B cell (primary cell): Measurements from ENCODE around the gene CCDC9. TPM values are rescaled to one million over a fixed set of nuclear protein-coding genes. Genes with fewer than 3 reads are reported as not detected.

Source experiments
- ATAC-seq: fragments of 200-7000 bp; cut with Tn5 transposase; one replicate; pipeline ENCODE4 v1.10.0; 2021; ENCODE audit warnings: low read depth, mild to moderate bottlenecking, moderate number of reproducible peaks, moderate library complexity
- CTCF ChIA-PET: fragments of 350-600 bp; sonication (Branson Sonifier 250); formaldehyde crosslinking; loops from one replicate; lab custom pipeline; 2021; ENCODE audit warnings: antibody characterized with exemption, inconsistent platforms; lab: Charles Lee
- POLR2A ChIA-PET: fragments of 350-600 bp; sonication (Branson Sonifier 250); formaldehyde crosslinking; loops from one replicate; lab custom pipeline; 2021; ENCODE audit warnings: antibody characterized with exemption; lab: Charles Lee
- DNase-seq: peaks from one replicate; pipeline ENCODE4 v3.0.0; 2013
- H2AFZ ChIP-seq: 2 replicates; pipeline ENCODE4 v1.6.1; 2012; ENCODE audit warnings: mild to moderate bottlenecking, low read depth, low read length; ENCODE audit not compliant: insufficient read depth, poor library complexity, severe bottlenecking
- H3K27ac ChIP-seq, 2 donors: 1 replicate in 1 of 2; 2 replicates in 1 of 2; pipeline ENCODE4 v1.5.1; 2012 to 2013; ENCODE audit warnings: low read length in 2 of 2, mild to moderate bottlenecking in 2 of 2, moderate library complexity in 1 of 2
- H3K27me3 ChIP-seq, 4 experiments: fragments of 200-600 bp in 1 of 4; sonication (generic) in 1 of 4; replicated peaks in 1 of 4; 1 replicate in 2 of 4; 2 replicates in 2 of 4; pipeline versions ENCODE4 v1.6.1 to v1.7.0; 2013 to 2016; ENCODE audit warnings: low read length in 3 of 4, mild to moderate bottlenecking in 2 of 4, mixed read lengths in 1 of 4, moderate library complexity in 1 of 4; ENCODE audit not compliant: insufficient read depth in 4 of 4, control insufficient read depth in 3 of 4; ENCODE audit errors: control extremely low read depth in 1 of 4
- H3K36me3 ChIP-seq, 2 experiments: replicated peaks in 1 of 2; 1 replicate in 1 of 2; 2 replicates in 1 of 2; pipeline versions ENCODE4 v1.6.1 to v1.7.1; 2013; ENCODE audit warnings: low read length in 1 of 2; ENCODE audit not compliant: insufficient read depth in 2 of 2, control insufficient read depth in 1 of 2; ENCODE audit errors: control extremely low read depth in 1 of 2, extremely low read depth in 1 of 2
- H3K4me1 ChIP-seq, 2 donors: fragments of 200-600 bp in 1 of 2; sonication (generic) in 1 of 2; 1 replicate in 1 of 2; 2 replicates in 1 of 2; pipeline versions ENCODE4 v1.5.1 to v1.6.1; 2013 to 2017; ENCODE audit warnings: low read length in 2 of 2; ENCODE audit not compliant: control insufficient read depth in 2 of 2, insufficient read depth in 2 of 2
- H3K4me2 ChIP-seq: replicated peaks from 2 replicates; pipeline ENCODE3; 2012; ENCODE audit warnings: mild to moderate bottlenecking, low read depth, low read length; ENCODE audit not compliant: poor library complexity, severe bottlenecking
- H3K4me3 ChIP-seq, 5 experiments: fragments of 200-600 bp in 1 of 5; sonication (generic) in 1 of 5; 1 replicate in 3 of 5; 2 replicates in 2 of 5; pipeline versions ENCODE4 v1.5.1 to v1.7.0; 2011 to 2016; ENCODE audit warnings: low read length in 4 of 5, mild to moderate bottlenecking in 4 of 5, low read depth in 2 of 5, control low read depth in 1 of 5, moderate library complexity in 1 of 5; ENCODE audit not compliant: insufficient read depth in 1 of 5; ENCODE audit errors: control extremely low read depth in 1 of 5, extremely low read depth in 1 of 5
- H3K79me2 ChIP-seq: fragments of 200-600 bp; sonication (generic); one replicate; pipeline ENCODE4 v1.6.0; 2016; ENCODE audit warnings: low read length; ENCODE audit not compliant: control insufficient read depth, insufficient read depth
- H3K9ac ChIP-seq: fragments of 200-600 bp; sonication (generic); 2 replicates; pipeline ENCODE4 v1.6.1; 2017; ENCODE audit warnings: mild to moderate bottlenecking, low read length, moderate library complexity
- H3K9me3 ChIP-seq, 3 donors: one replicate each; pipeline versions ENCODE4 v1.6.1 to v1.7.1; 2013; ENCODE audit warnings: low read length in 2 of 3; ENCODE audit not compliant: control insufficient read depth in 2 of 3, insufficient read depth in 1 of 3; ENCODE audit errors: control extremely low read depth in 1 of 3
- H4K20me1 ChIP-seq: 2 replicates; pipeline ENCODE4 v1.6.0; 2012; ENCODE audit warnings: mild to moderate bottlenecking, low read length; ENCODE audit not compliant: insufficient read depth, control insufficient read depth, poor library complexity, severe bottlenecking
- H3K27ac Mint-ChIP-seq: one replicate; pipeline ENCODE4 v1.8.0; 2021; ENCODE audit warnings: mixed read lengths
- H3K27me3 Mint-ChIP-seq: one replicate; pipeline ENCODE4 v1.8.0; 2021; ENCODE audit warnings: mixed read lengths
- H3K4me1 Mint-ChIP-seq: one replicate; pipeline ENCODE4 v1.8.0; 2021; ENCODE audit warnings: mixed read lengths
- H3K4me3 Mint-ChIP-seq: one replicate; pipeline ENCODE4 v1.8.0; 2021; ENCODE audit warnings: mixed read lengths
- H3K9me3 Mint-ChIP-seq: one replicate; pipeline ENCODE4 v1.8.0; 2022; ENCODE audit warnings: mixed read lengths; ENCODE audit not compliant: insufficient read depth
- EZH2 ChIP-seq: IDR thresholded peaks from 2 replicates; pipeline ENCODE4 v1.6.1; 2012; ENCODE audit warnings: borderline replicate concordance, low read depth, mild to moderate bottlenecking, moderate library complexity, low read length; ENCODE audit not compliant: insufficient read depth, poor library complexity, severe bottlenecking
- WGBS: methylation state at CpG from one replicate; pipeline ENCODE4 v1.1.5; 2013; ENCODE audit warnings: missing lambda C conversion rate; ENCODE audit not compliant: insufficient coverage; 5-methylcytosine and 5-hydroxymethylcytosine counted together
- intact Hi-C: fragments of 100-400 bp; cut with micrococcal nuclease; formaldehyde crosslinking; loops from one replicate; pipeline ENCODE4 v1.10.0; 2022
- polyA plus RNA-seq: library from polyadenylated mRNA; depleted of rRNA; stranded (reverse); fragments of >200 nt; gene quantifications from 2 replicates; pipeline ENCODE4 v1.2.3, GENCODE V29; 2012
- total RNA-seq, 2 donors: library from RNA; stranded (reverse); fragments of 120-200 nt in 1 of 2; gene quantifications; 1 replicate in 1 of 2; 2 replicates in 1 of 2; pipeline versions ENCODE4 v1.2.3 to v1.2.4, GENCODE V29; 2013 to 2022
- TF ChIP-seq, protein P1 (sequence below): fragments of 200-600 bp; IDR thresholded peaks from one replicate; pipeline ENCODE4 v1.8.0; 2022; ENCODE audit warnings: antibody characterized with exemption, mild to moderate bottlenecking

Gene CCDC9
- total and polyA plus RNA-seq, 2 donors (not counting 1 experiment from before 2014, with no cell fraction given) = 12.3 to 54.7 TPM

DNA sequence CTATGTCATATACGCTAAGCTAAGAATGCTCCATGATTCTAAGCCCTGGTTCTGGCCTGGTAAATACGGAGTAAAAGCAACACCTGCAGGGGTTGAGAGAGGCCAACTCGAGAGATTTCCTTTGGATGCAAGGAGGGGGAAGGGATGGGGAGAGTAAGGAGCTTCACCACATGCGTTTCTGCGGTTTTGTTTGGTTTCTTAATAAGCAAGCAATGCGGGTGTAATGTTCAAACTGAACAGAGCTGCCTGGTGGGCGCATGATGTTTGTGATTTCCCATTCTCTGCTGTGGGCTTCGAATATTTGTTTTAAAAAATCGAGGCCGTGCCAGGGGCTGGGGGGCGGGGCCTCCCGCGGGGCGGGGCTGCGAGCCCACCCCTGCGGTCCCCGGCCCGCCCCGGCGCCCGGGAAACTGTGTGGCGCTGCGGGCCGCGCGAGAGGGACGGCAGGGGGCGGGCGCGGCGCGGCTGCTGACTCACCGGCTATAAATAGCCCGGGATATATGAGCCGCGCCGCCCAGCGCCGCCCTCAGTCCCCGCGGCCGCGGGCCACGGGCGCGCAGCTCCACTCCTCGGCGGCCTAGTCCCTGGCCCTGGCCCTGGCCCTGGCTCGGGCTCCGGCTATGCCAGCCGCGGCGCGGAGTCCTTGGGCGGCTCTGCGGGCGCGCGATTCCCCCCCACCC lies 30.4 kb upstream of the CCDC9 start:
- ChIA-PET POLR2A (interaction anchor here (0.5 to 3.4 kb wide), 19 partner anchors 9 to 1547 kb away, joined by 3 to 37 read pairs (median 7); partner anchors contain the start of genes CCDC9, INAFM1 and ZC3H4), CTCF (interaction anchor here (0.7 to 7.3 kb wide), 11 partner anchors 12 to 113 kb away, joined by 3 to 99 read pairs (median 3); partner anchors contain the start of gene ZC3H4)
- no peak overlapping the region for H2AFZ ChIP-seq
- peak overlapping the region; percentile 95 for H3K27ac Mint-ChIP-seq
- H3K9me3 ChIP-seq = no peaks in the 10 kb centered on the region
- TF ChIP-seq EZH2 = no peak
- TF ChIP-seq, protein P1, sequence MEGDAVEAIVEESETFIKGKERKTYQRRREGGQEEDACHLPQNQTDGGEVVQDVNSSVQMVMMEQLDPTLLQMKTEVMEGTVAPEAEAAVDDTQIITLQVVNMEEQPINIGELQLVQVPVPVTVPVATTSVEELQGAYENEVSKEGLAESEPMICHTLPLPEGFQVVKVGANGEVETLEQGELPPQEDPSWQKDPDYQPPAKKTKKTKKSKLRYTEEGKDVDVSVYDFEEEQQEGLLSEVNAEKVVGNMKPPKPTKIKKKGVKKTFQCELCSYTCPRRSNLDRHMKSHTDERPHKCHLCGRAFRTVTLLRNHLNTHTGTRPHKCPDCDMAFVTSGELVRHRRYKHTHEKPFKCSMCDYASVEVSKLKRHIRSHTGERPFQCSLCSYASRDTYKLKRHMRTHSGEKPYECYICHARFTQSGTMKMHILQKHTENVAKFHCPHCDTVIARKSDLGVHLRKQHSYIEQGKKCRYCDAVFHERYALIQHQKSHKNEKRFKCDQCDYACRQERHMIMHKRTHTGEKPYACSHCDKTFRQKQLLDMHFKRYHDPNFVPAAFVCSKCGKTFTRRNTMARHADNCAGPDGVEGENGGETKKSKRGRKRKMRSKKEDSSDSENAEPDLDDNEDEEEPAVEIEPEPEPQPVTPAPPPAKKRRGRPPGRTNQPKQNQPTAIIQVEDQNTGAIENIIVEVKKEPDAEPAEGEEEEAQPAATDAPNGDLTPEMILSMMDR = peak; percentile 50
- peaks cover 41 to 46% of the 10 kb centered on the region in 2 donors for H3K4me1 ChIP-seq
- WGBS = 2% methylated on average over 59 of the region's 59 CpGs
- H4K20me1 ChIP-seq = peaks cover 26% of the 10 kb centered on the region
- peak overlapping the region; percentile 100 for H3K4me2 ChIP-seq
- H3K27me3 Mint-ChIP-seq = no peaks in the 10 kb centered on the region
- H3K27me3 ChIP-seq = peaks cover 0 to 31% (median 1%) of the 10 kb centered on the region in 4 experiments
- peak overlapping the region in 4 of 5 experiments; percentile 42 to 95 (median 56) for H3K4me3 ChIP-seq
- no peaks in the 10 kb centered on the region for H3K79me2 ChIP-seq
- H3K9me3 Mint-ChIP-seq = no peaks in the 10 kb centered on the region
- DNase-seq = peak; percentile 93
- peak overlapping the region; percentile 89 for H3K9ac ChIP-seq
- ATAC-seq = peak; percentile 62
- peak overlapping the region; percentile 90 for H3K4me3 Mint-ChIP-seq
- H3K27ac ChIP-seq = peak overlapping the region; percentile 82 to 93
- peaks cover 15% of the 10 kb centered on the region for H3K4me1 Mint-ChIP-seq
- intact Hi-C loops = loop anchor here (1.0 to 5.0 kb wide), 7 partner anchors 15 to 439 kb away; partner anchors contain the start of genes CCDC9, INAFM1 and SLC1A5
- H3K36me3 ChIP-seq = no peaks in the 10 kb centered on the region
